ENCODE measurements around the gene MSL3. TPM values are rescaled to one million over a fixed set of nuclear protein-coding genes. Genes with fewer than 3 reads are reported as not detected.

Gene MSL3
- polyA plus RNA-seq, 1 donor from 2014 or later, result 66.8 TPM

Other genes with a start within 250 kb of the MSL3 start
- 0.97 TPM for gene ARHGAP6, start 92.3 kb upstream of the MSL3 start, polyA plus RNA-seq

All from IgD-negative memory B cell (primary cell).